Activated B cell treated with CpG ODN at 0.5 μM for 24 hours (primary cell): Measurements from ENCODE around the gene PDP2. TPM values are rescaled to one million over a fixed set of nuclear protein-coding genes. Genes with fewer than 3 reads are reported as not detected.

ENCODE experiments used
- ATAC-seq: fragments of 200-7000 bp; cut with Tn5 transposase; one replicate; pipeline ENCODE4 v1.10.0; 2021; ENCODE audit warnings: low read depth, mild to moderate bottlenecking, moderate library complexity
- CTCF ChIA-PET: fragments of 350-600 bp; sonication (Branson Sonifier 250); formaldehyde crosslinking; loops from one replicate; lab custom pipeline; 2021; ENCODE audit warnings: antibody characterized with exemption; lab: Charles Lee
- POLR2A ChIA-PET: fragments of 350-600 bp; sonication (Branson Sonifier 250); formaldehyde crosslinking; loops from one replicate; lab custom pipeline; 2021; ENCODE audit warnings: antibody characterized with exemption; lab: Charles Lee
- DNase-seq: peaks from one replicate; pipeline ENCODE4 v3.0.0; 2022
- H3K27ac Mint-ChIP-seq: one replicate; pipeline ENCODE4 v1.8.0; 2020; ENCODE audit warnings: mixed read lengths
- H3K27me3 Mint-ChIP-seq: one replicate; pipeline ENCODE4 v1.8.0; 2021; ENCODE audit warnings: mixed read lengths
- H3K36me3 Mint-ChIP-seq: one replicate; pipeline ENCODE4 v1.8.0; 2021; ENCODE audit warnings: low read depth, mixed read lengths
- H3K4me1 Mint-ChIP-seq: one replicate; pipeline ENCODE4 v1.8.0; 2021; ENCODE audit warnings: mixed read lengths
- H3K4me3 Mint-ChIP-seq: one replicate; pipeline ENCODE4 v1.8.0; 2020; ENCODE audit warnings: mild to moderate bottlenecking, mixed read lengths
- H3K9me3 Mint-ChIP-seq: one replicate; pipeline ENCODE4 v1.8.0; 2020; ENCODE audit warnings: mixed read lengths
- intact Hi-C: fragments of 100-400 bp; cut with micrococcal nuclease; formaldehyde crosslinking; loops from one replicate; pipeline ENCODE4 v1.15.1; 2024
- total RNA-seq: library from RNA; stranded (reverse); gene quantifications from 2 replicates; pipeline ENCODE4 v1.2.3, GENCODE V29; 2022
- TF ChIP-seq, protein P1 (sequence below): fragments of 200-600 bp; IDR thresholded peaks from one replicate; pipeline ENCODE4 v1.8.0; 2022; ENCODE audit warnings: antibody characterized with exemption, mild to moderate bottlenecking

The PDP2 gene
- total RNA-seq, 1 donor from 2014 or later, result 13.2 TPM

DNA sequence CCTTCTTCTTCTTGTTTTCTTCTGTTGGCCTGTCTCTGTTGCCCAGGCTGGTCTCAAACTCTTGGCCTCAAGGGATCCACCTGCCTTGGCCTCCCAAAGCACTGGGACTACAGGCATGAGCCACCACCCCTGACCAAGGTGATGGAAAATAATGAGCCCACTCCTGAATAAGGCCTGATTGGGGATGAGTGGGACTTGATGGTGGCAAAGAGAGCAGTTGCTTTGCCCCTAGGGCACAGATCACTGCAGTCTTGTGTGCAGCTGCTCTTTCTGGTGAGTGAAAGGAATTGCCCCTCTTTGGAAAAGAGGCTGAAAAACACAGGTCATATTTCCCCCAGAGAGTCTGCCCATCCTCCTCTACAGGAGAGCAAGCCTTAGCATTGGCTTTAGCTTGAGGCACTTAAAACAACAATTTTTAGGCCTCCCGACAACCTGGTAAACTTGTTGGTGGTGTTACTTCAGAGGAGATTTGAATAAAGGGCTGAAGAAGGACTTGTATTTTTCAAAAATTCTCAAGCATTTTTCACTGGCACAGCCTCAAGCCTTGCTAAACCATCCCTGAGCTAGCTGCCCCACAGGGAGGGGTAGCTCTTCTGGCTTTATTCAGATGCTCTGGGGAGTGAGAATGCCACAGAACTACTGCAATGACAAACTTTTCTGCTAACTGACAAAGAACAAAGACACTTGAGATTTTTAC, 6.1 kb upstream of the PDP2 start:
- Mint-ChIP-seq H3K4me1 (peaks cover 15% of the 10 kb centered on the region), H3K9me3 (no peaks in the 10 kb centered on the region), H3K4me3 (no peak overlapping the region), H3K27ac (peak overlapping the region; percentile 59), H3K36me3 (no peaks in the 10 kb centered on the region), H3K27me3 (no peaks in the 10 kb centered on the region)
- TF ChIP-seq, protein P1, sequence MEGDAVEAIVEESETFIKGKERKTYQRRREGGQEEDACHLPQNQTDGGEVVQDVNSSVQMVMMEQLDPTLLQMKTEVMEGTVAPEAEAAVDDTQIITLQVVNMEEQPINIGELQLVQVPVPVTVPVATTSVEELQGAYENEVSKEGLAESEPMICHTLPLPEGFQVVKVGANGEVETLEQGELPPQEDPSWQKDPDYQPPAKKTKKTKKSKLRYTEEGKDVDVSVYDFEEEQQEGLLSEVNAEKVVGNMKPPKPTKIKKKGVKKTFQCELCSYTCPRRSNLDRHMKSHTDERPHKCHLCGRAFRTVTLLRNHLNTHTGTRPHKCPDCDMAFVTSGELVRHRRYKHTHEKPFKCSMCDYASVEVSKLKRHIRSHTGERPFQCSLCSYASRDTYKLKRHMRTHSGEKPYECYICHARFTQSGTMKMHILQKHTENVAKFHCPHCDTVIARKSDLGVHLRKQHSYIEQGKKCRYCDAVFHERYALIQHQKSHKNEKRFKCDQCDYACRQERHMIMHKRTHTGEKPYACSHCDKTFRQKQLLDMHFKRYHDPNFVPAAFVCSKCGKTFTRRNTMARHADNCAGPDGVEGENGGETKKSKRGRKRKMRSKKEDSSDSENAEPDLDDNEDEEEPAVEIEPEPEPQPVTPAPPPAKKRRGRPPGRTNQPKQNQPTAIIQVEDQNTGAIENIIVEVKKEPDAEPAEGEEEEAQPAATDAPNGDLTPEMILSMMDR, result no peak
- ATAC-seq (no peak), DNase-seq (no peak)
- ChIA-PET POLR2A (interaction anchor here (0.6 to 1.1 kb wide), 2 partner anchors 44 to 312 kb away, joined by 3 to 4 read pairs; partner anchors contain the start of gene NAE1), CTCF (interaction anchor here (1.3 to 3.5 kb wide), 2 partner anchors 44 to 468 kb away, joined by 5 to 14 read pairs; partner anchors contain the start of gene NAE1)
- intact Hi-C loops, result no loop called here

DNA sequence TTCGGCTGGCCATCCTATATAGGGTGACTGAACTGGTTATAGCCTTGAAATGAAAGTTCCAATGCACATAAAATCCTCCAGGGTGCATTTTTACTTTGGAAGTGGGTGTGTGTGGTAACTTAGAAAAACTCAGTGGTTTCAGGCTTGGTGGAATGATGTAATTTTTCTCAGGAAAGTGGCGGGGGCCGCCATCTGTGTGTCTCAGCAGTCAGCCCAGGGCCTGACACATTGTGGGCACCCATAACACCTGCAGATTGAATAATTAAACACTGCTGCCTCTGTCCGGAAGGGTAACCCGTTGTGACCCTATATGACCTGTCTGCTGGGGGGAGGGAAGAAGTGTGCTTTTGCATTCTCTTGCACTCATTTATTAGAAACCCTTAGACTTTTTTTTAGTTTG, 2.2 kb upstream of the PDP2 start:
- no peaks in the 10 kb centered on the region for H3K9me3 Mint-ChIP-seq
- intact Hi-C loops, result no loop called here
- DNase-seq (no peak), ATAC-seq (no peak)
- H3K4me1 Mint-ChIP-seq, result peaks cover 21% of the 10 kb centered on the region
- H3K36me3 Mint-ChIP-seq, result peaks cover 2% of the 10 kb centered on the region
- TF ChIP-seq, protein P1, result no peak
- no peaks in the 10 kb centered on the region for H3K27me3 Mint-ChIP-seq
- H3K4me3 Mint-ChIP-seq, result no peak overlapping the region
- H3K27ac Mint-ChIP-seq, result no peak overlapping the region
- POLR2A ChIA-PET, result interaction anchor here (0.8 kb wide), 1 partner anchor 47 kb away, joined by 4 read pairs; the partner anchor contains the start of gene NAE1
- CTCF ChIA-PET, result no interaction called here

DNA sequence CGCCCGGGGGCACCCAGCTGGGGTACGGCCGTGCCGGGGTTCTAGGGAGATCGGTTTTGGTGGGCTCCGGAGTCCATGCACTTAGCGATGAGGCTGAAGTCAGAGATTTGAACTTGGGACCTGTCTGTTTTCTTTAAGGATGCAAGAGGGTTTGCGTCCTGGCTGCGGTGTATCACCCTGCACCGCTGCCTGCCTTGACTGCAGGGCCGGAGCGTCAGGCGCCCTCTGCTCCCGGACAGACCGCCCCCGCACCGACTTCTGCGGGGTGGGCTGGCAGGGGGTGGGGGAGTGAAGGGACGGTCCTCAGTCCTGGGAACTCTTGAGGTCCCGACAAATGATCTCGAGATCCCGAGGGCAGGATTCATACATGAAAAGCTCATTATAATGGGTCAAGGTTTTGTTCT, 701 bp downstream of the PDP2 start:
- ATAC-seq (no peak), DNase-seq (no peak)
- H3K9me3 Mint-ChIP-seq, result no peaks in the 10 kb centered on the region
- H3K4me1 Mint-ChIP-seq, result peaks cover 12% of the 10 kb centered on the region
- H3K27me3 Mint-ChIP-seq, result no peaks in the 10 kb centered on the region
- peak overlapping the region; percentile 99 for H3K4me3 Mint-ChIP-seq
- ChIA-PET POLR2A (interaction anchor here (0.6 to 1.7 kb wide), 6 partner anchors 13 to 1662 kb away, joined by 3 to 7 read pairs (median 3); partner anchors contain the start of genes FBXL8, NAE1 and TRADD), CTCF (interaction anchor here (1.1 to 3.1 kb wide), 4 partner anchors 9 to 50 kb away, joined by 3 to 13 read pairs (median 5); partner anchors contain the start of gene NAE1)
- H3K36me3 Mint-ChIP-seq, result peaks cover 21% of the 10 kb centered on the region
- no peak overlapping the region for H3K27ac Mint-ChIP-seq
- TF ChIP-seq, protein P1, result no peak
- intact Hi-C loops, result loop anchor here (5.0 kb wide), 1 partner anchor 66 kb away; no protein-coding TSS in a partner anchor

DNA sequence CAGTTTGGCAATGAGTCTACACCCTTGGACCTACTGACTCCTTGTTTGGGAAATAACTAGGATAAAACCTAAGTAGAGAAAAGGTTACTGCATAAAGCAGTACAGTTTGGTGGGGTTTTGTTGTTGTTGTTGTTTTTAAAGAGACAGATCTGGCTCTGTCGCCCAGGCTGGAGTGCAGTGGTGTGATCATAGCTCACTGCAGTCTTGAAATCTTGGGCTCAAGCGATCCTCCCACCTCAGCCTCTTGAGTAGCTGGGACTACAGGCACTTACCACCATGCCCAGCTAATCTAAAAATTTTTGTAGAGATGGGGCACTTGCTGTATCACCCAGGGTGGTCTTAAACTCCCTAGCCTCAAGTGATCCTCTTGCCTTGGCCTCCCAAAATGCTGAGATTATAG, 1.2 kb downstream of the PDP2 start:
- Mint-ChIP-seq H3K27me3 (no peaks in the 10 kb centered on the region), H3K9me3 (no peaks in the 10 kb centered on the region), H3K4me3 (peak overlapping the region; percentile 50), H3K27ac (no peak overlapping the region), H3K36me3 (peaks cover 25% of the 10 kb centered on the region), H3K4me1 (peaks cover 12% of the 10 kb centered on the region)
- intact Hi-C loops, result loop anchor here (5.0 kb wide), 1 partner anchor 66 kb away; no protein-coding TSS in a partner anchor
- TF ChIP-seq, protein P1, result no peak
- DNase-seq (no peak), ATAC-seq (no peak)
- CTCF ChIA-PET, result interaction anchor here (3.1 kb wide), 1 partner anchor 51 kb away, joined by 13 read pairs; the partner anchor contains the start of gene NAE1
- POLR2A ChIA-PET, result no interaction called here

DNA sequence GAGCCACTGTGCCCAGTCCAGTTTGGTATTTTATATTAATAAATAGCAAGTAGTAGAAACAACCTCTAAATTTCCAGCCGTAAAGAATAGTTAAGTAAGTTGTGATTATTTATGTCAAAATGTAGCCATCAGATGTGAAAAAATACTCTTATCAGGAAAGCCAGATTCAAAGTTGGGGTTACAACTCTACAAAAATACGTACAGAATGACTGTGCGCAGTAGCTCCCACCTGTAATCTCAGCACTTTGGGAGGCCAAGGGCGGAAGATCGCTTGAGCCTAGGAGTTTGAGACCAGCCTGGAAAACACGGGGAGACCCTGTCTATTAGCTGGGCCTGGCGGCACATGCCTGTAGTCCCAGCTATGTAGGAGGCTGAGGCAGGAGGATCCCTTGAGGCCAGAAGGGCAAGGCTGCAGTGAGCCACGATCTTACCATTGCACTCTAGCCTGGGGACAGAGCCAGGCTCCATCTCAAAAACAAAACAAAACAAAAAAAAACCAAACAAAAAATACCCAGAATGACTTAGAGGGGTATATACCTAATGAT, 1.7 kb downstream of the PDP2 start:
- Mint-ChIP-seq H3K36me3 (peaks cover 30% of the 10 kb centered on the region), H3K4me1 (peaks cover 12% of the 10 kb centered on the region), H3K9me3 (no peaks in the 10 kb centered on the region), H3K27ac (no peak overlapping the region), H3K4me3 (no peak overlapping the region), H3K27me3 (no peaks in the 10 kb centered on the region)
- intact Hi-C loops, result loop anchor here (5.0 kb wide), 1 partner anchor 65 kb away; no protein-coding TSS in a partner anchor
- POLR2A ChIA-PET, result no interaction called here
- ATAC-seq, result no peak
- CTCF ChIA-PET, result interaction anchor here (3.1 kb wide), 1 partner anchor 51 kb away, joined by 13 read pairs; the partner anchor contains the start of gene NAE1
- TF ChIP-seq, protein P1, result no peak
- DNase-seq, result no peak
